ENCODE measurements around the gene CCDC9B. TPM values are rescaled to one million over a fixed set of nuclear protein-coding genes. Genes with fewer than 3 reads are reported as not detected.

CCDC9B gene
- total RNA-seq, 1 experiment from 2014 or later: 1.4 TPM

GRCh38 chr15:40365016-40365415 lies 24.3 kb upstream of the CCDC9B start:
- DNase-seq (ENCODE audit: low spot score): no peak
- ChIA-PET CTCF (interaction anchor here (7.2 to 8.4 kb wide), 2 partner anchors 21 to 26 kb away, joined by 78 to 87 read pairs; partner anchors contain the start of gene CCDC9B), POLR2A (no interaction called here)
- TF ChIP-seq GABPB1 (CRISPR knock-in tag; IDR thresholded peaks at IDR 0.05) (no peak), NR3C1 (CRISPR knock-in tag; conservative IDR thresholded peaks at IDR 0.05; ENCODE audit: low read depth) (no peak), RORB (CRISPR knock-in tag; IDR thresholded peaks at IDR 0.05) (no peak), GTF2I (CRISPR knock-in tag; conservative IDR thresholded peaks at IDR 0.05) (no peak), MYBL2 (CRISPR knock-in tag; IDR thresholded peaks at IDR 0.05) (no peak), ZBTB43 (CRISPR knock-in tag; IDR thresholded peaks at IDR 0.05) (no peak), ZNF532 (CRISPR knock-in tag; IDR thresholded peaks at IDR 0.05; ENCODE audit: borderline replicate concordance) (no peak)
- peaks cover 41% of the 10 kb centered on the region for H3K27me3 Mint-ChIP-seq (ENCODE audit: low read depth)
- H3K27ac Mint-ChIP-seq: no peak overlapping the region
- H3K36me3 Mint-ChIP-seq: no peaks in the 10 kb centered on the region
- ATAC-seq: no peak
- H3K4me1 Mint-ChIP-seq: peaks cover 5% of the 10 kb centered on the region
- H3K4me3 Mint-ChIP-seq: no peak overlapping the region
- no peaks in the 10 kb centered on the region for H3K9me3 Mint-ChIP-seq

- ChIA-PET CTCF (interaction anchor here (1.2 to 7.2 kb wide), 3 partner anchors 20 to 57 kb away, joined by 3 to 87 read pairs (median 10); partner anchors contain the start of gene CCDC9B), POLR2A (no interaction called here)
- Mint-ChIP-seq H3K27me3 (ENCODE audit: low read depth) (peaks cover 40% of the 10 kb centered on the region), H3K4me3 (no peak overlapping the region), H3K4me1 (peaks cover 6% of the 10 kb centered on the region), H3K36me3 (no peaks in the 10 kb centered on the region), H3K27ac (no peak overlapping the region), H3K9me3 (no peaks in the 10 kb centered on the region)
- TF ChIP-seq ZNF425 (CRISPR knock-in tag; conservative IDR thresholded peaks at IDR 0.05) (no peak), RELA (CRISPR knock-in tag; IDR thresholded peaks at IDR 0.05; ENCODE audit: borderline replicate concordance) (no peak), GRHL2 (CRISPR knock-in tag; IDR thresholded peaks at IDR 0.05; ENCODE audit: insufficient replicate concordance, severe bottlenecking) (no peak), IRF2 (CRISPR knock-in tag; IDR thresholded peaks at IDR 0.05; ENCODE audit: borderline replicate concordance, low read depth) (no peak), E2F5 (CRISPR knock-in tag; IDR thresholded peaks at IDR 0.05) (no peak), SMAD4 (CRISPR knock-in tag; IDR thresholded peaks at IDR 0.05) (no peak), ZNF138 (CRISPR knock-in tag; conservative IDR thresholded peaks at IDR 0.05) (no peak), PREB (CRISPR knock-in tag; IDR thresholded peaks at IDR 0.05; ENCODE audit: borderline replicate concordance) (no peak), ZNF219 (CRISPR knock-in tag; IDR thresholded peaks at IDR 0.05; ENCODE audit: borderline replicate concordance) (no peak), ZNF317 (CRISPR knock-in tag; IDR thresholded peaks at IDR 0.05; ENCODE audit: borderline replicate concordance, low read depth) (no peak), E2F4 (CRISPR knock-in tag; IDR thresholded peaks at IDR 0.05; ENCODE audit: borderline replicate concordance, low read depth) (no peak), KAT7 (CRISPR knock-in tag; IDR thresholded peaks at IDR 0.05; ENCODE audit: borderline replicate concordance) (no peak), JAZF1 (CRISPR knock-in tag; IDR thresholded peaks at IDR 0.05) (no peak), ATF1 (CRISPR knock-in tag; IDR thresholded peaks at IDR 0.05) (no peak), CDX4 (CRISPR knock-in tag; IDR thresholded peaks at IDR 0.05; ENCODE audit: borderline replicate concordance) (no peak), FOXJ3 (CRISPR knock-in tag; IDR thresholded peaks at IDR 0.05; ENCODE audit: borderline replicate concordance) (no peak), ZNF121 (CRISPR knock-in tag; IDR thresholded peaks at IDR 0.05) (no peak)
- DNase-seq (ENCODE audit: low spot score) (no peak), ATAC-seq (no peak)
These were observed 23.5 kb upstream of the CCDC9B start for GRCh38 chr15:40364251-40364650.

Measured in WTC11 (cell line).